Measurements from ENCODE around the gene TRAF1.

Gene TRAF1

DNA sequence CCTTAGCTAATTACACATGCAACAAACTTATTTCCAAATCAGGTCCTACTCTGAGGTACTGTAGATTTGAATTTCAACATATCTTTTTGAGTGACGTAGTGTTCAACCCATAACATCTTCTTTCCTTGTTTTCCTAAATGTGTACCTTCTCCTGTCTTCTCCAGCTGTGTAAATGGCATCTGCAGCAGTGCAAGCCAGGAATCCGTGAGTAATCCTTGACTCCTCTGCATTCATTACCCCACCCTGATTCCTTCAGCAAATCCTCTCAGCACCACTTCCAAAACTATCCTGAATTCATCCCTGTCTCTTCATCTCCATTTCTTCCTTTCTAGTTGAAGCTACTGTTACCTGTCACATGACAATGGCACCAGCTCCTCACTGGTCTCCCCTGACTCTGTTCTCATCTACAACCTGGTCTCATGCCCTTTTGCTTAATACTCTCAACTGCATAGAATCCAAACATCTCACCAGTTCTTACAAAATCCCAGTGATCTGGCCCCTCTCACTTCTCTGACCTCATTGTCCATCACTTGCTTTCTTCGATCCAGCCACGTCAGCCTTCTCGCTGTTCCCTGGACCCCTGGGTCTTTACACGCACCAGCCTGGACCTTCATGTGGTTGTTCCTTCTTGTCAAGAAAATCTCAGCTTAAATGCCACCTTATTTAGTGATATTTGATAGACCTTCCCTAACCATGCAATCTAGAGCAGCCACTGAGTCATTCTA lies 14.6 kb upstream of the TRAF1 start:
- no peak for DNase-seq

DNA sequence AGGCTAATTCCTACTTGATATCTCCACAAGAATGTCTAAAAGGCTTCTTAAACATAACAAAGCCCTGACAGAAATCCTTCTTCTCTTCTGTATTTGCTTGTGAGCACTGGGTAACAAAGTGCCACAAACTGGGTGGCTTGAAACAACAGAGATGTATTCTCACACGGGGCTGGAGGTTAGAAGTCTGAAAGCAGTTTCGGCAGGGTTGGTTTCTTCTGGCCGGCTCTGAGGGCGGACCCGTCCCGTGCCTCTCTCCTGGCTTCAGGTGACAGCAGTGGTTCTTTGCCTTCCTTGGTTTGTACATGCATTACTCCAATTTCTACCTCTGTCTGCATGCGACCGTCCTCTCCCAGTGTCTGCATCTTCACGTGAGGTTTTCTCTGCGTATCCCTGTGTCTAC lies 14.0 kb upstream of the TRAF1 start:
- no peak for DNase-seq

GRCh38 chr9:120938851-120939250 lies 12.3 kb upstream of the TRAF1 start:
- DNase-seq = no peak

GRCh38 chr9:120937596-120937995 lies 11.0 kb upstream of the TRAF1 start:
- no peak for DNase-seq

GRCh38 chr9:120937127-120937526 lies 10.5 kb upstream of the TRAF1 start:
- no peak for DNase-seq

GRCh38 chr9:120936764-120937122 lies 10.1 kb upstream of the TRAF1 start:
- DNase-seq = no peak

DNA sequence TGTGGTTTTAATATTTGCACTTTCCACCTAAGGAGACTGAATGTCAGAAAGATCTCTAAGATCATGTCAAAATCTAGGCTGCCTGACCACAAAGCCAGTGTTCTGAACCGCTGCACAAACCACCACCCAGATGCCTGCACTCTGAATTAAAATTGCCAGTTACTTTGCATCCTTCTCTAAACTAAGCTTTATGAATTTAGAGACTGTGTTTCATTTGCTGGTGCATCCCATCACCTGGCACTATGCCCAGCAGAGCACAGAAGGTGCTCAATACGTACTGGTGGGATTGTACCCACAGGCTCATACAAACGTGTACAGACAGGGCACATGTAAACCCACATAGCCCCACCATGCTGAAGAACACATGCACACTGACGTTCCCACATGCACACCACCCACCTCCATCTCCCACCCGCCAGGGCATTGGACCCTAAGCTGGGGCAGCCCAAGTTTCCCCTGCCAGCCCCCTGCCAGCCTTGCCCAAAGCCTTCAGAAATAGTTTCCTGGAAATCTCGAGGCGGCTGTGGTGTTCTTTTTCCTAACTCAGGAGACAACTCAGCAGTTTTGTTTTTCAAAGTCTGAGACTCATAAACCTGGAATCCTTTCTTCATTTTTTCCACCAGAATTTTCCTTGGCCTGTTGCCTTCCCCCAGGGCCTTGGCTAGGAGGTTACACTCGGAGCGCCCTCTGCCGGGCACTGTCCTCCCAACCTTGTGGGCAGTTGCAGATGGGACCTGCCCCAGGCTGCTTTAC lies 9.6 kb upstream of the TRAF1 start:
- peak in 52 of 56 donors; percentile 13 to 92 (median 75) for DNase-seq

GRCh38 chr9:120935383-120935857 lies 8.8 kb upstream of the TRAF1 start:
- DNase-seq = peak; percentile 25 to 88 (median 73)

DNA sequence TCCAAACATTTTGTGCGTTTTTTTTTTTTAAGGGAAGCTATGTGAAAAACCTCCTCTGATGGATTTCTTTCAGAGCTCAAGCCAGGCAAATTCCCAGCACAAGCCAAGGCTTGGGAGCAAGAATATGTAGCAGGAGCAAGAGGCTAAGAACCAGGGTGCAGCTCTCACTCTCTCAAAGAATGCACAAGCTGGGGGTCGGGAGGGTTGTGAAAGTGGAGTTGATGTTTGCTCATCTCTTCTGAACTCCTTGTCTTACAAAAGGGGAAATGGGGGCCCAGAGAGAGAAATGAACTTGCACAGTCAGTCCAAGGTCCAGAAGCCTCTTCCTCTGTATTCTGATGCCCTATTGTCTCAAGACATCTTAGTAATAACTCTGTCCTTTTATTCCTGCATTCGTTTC lies 7.7 kb upstream of the TRAF1 start:
- DNase-seq = no peak

GRCh38 chr9:120933310-120934055 lies 6.9 kb upstream of the TRAF1 start:
- no peak for DNase-seq

DNA sequence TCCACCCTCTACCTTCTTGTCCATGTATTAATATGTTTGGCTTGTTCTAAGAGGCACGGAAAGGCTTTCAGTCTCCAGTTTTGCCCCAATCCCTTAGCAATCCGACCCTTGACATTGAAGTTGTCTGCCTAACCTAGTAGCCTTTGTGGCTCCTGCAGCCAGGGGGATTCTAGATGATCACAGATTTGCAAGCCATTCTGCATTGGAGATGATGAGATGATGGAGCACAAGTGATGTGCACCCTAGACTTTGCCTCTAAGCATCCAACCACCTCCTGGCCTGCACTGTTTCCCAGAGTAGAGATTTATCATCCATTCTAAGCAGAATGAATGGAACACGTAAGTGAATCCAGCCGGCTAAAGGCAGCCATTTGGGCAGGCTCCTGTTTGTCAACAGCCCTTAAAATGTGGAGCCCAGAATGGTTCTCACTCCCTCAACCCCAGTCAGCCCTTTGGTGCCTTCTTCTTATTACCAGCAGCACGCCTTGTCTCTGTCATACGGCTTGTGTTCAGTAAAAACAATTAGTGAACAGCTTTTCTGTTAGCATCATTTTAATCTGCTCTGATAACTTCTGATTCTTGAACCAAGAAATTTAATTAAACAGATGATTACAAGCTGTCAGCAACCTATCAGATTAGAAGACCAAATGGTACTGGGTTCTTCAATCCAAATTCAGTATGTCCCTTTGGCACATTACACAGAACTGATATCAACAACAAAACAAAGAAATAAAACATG lies 5.7 kb upstream of the TRAF1 start:
- DNase-seq = no peak

GRCh38 chr9:120931231-120932085 lies 4.9 kb upstream of the TRAF1 start:
- peak in 2 of 56 donors; percentile 35 to 38 for DNase-seq

DNA sequence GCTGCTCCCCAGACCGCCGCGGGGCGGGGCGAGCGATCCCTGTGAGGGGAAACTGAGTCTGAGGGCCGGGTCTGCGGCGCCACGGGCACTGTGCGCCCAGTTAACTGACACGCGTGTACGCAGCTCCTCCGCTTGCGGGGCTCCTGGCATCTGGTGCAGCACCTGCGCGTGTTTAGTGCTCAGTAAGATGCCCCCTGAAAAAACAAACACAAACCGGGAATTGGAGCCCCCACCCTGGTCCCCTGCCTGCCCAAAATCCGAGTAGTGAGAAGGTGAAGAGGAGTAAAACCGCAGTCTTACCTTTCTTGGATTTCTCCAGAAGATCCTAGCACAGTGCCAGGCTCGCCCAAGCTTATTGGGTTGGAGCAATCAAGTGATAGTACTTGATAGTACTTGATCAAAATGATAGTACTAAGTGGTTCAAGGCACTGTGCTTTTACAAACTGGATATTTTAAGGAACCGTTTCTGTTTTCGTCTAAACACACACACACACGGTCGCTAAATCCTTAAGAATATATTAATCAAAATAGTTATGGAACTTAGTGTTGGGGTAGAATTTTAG lies 2.7 kb upstream of the TRAF1 start:
- peak in 2 of 56 donors; percentile 55 to 59 for DNase-seq

- peak in 46 of 56 donors; percentile 20 to 77 (median 45) for DNase-seq
These were observed 2.1 kb upstream of the TRAF1 start for GRCh38 chr9:120928483-120929228.

DNA sequence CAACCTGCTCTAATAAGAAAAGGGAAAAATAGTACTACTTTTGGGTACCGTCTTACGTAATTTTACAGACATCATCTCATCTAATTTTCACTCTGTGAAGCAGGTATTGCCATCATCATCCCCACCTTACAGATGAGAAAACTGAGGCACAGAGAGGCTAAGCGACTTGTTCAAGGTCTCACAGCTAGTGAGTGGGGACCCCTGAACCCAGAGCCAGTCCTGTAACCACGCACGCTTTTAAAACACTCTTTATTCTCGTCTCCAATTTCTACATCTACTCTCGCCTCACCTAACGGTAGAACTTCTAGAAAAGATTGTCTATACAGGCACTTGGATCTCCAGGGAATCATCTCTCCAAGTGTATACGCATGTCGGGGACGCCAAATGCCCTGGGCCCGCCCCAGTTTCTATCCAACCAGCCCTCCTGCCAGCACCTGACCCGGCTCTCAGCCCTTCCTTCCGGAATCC lies 1.5 kb upstream of the TRAF1 start:
- peak in 4 of 56 donors; percentile 15 to 42 (median 28) for DNase-seq

- DNase-seq = no peak
These were observed 846 bp upstream of the TRAF1 start for GRCh38 chr9:120927269-120928014.

DNA sequence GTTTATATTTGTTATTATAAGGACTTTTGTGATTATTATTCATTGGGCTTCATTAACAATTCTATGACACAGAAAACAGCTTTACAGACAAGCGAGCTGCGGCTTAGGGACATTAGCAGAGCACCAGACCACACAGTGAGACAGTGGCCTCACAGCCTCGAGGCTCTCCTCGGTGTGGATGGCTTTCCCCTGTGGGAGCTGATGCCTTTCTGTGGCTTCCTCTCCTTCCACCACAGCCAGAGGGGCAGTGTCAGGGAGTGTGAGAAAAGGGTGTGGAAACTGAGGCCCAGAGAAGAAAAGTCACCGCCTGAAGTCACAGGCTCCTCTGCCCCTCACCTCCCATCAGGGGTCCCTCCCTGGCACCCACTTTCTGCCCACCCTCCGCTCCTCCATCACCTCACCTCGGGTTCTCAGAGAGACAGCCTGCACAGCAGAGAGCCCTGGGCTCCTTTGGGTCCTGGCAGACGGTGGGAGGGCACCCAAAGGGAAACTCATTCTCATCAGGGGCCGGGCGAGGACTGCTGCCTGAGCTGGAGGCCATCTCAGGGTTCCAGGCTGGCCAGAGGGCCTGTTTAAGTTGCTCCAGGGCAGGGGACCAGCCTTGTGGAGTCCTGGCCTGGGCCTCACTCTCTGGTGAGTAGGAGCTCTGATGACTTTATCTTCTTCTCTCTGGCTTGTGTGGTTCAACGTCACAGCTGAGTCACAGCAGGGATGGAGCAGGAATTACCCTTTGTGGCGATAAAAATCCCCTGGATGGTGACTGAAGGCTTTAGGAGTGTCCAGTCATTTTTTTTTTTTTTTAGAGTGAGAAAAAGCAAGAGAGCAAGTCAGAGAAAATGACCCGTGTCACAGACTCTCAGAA lies 830 bp downstream of the TRAF1 start:
- DNase-seq = no peak

Data from nucleus accumbens (tissue), 56 donors.